NCI-H1930 (cell line): ENCODE measurements around the gene KDM5B.

ENCODE experiments used
- DNase-seq, 2 experiments: peaks; one replicate each; lab custom pipeline; 2025; lab: John Stamatoyannopoulos, UW

The KDM5B gene

DNA sequence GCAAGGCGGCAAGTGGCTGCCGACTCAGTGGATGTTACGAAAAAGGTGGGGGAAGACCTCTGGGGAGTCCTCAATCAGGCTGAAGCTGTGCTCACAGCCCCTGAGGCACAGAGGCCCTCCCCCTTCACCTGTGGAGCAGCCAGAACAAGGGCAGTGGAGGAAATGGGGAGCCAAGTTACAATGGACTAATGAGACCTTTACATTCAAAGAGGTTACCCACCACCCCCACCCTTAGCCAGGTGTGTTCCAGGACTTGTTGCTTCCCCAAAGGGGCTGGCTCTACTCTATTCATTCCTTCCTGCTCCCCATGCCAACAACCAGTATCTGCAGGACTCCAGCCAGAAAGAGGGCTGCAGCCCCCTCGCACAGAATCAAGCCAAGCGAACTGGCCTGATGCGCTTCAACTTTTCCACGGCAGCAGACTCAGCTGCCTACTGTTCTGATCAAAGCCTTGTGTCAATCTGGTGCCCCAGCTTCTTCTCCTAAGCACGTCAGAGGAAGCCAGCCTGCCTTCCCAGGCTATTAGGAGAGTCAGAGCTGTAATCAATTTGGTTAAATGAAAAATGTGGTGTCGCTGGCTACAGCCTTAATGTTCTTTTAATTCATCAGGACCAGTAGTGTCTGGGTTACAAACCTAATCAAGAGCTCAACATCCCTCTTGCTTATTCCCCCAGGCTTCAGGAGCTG, 96.1 kb downstream of the KDM5B start:
- no peak for DNase-seq

DNA sequence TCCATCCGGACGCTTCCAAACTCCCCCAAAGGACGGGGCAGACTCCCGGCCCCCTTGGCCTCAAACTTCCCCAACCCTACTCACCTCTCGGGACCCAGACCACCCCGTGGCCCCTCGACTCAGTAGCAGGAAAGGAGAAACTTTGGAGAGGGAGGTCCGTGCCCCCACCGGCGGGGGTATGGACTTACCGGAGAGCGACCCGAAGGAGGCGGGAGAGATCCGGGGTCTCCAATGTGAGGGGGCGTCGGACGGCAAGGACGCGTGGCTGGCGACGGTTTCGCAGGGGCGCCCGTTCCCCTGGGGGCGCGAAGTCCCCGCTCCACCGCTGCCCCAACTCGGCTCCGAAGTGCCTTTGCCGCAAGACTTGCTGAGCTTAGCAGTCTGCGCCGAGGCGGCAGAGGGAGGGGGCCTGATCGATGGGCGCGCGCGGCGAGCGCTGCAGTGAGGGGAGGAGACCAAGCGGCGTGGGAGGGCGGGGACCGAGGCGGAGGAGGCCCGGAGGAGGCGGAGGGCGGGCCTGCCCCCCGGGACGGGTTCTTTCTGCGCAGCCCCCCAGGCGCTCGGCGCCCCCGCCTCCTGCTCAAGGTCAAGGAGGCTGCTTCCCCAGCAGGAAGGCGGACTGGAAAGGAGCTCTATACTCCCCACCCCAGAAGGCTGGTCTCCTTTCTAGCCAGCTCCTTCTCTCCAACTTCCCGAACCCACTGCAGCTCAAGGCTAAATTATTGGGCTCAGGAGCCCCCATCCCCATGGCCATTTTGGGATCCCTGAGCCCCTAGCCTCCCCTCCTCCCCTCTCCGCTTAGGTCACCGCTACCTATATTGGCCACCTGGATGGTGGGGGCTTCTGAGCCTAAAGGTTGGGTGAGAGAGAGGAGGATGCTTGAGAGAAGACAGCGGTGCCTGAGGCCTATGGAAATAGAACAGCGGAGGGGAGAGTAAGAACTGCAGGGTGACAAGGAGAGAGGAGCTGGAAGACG, 97.9 kb downstream of the KDM5B start, which contains the start of gene SYT2:
TSS of gene SYT2 (minus strand) at position 385 of the 976 bp plus-strand sequence. CDS start 104,682 bp downstream, outside the sequence.
- peak in 1 of 2 experiments; percentile 15 for DNase-seq

DNA sequence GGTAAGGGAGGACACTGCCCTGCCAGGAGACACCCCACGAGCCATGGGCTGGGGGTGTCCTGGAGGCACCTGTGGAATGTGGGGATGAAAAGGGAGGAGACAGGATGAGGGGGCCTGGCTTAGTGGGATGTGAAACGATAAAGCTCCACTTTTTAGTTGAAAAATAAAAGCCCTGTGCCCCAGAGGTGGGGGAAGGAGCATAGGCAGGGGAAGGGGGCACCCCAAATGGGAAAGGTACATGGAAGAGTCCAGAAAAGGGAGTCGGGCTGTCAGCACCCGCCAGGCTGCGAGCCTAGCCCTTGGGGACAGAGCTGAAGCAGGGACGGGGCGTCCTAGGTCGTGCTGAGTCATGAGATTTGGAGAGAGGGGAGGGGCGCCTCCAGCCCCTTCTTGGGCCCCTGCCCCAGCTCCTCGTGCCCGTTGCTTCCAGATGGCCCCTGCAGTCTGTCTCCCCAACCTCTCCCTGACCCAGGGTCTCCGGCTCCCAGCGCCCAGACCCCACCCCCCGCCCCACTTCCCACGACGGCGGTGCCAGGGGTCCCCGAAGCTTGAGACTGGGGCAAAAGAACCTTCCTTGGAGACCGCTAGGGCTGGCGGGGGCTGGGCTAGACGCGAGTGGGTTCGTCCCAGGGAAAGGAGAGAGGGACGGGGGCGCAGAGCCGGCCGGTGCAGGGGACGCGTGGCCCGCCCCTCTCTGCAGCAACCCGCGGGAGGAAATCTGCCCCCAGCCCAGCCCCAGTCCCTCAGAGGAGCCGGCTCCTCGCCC, 98.8 kb downstream of the KDM5B start:
- DNase-seq, result no peak

DNA sequence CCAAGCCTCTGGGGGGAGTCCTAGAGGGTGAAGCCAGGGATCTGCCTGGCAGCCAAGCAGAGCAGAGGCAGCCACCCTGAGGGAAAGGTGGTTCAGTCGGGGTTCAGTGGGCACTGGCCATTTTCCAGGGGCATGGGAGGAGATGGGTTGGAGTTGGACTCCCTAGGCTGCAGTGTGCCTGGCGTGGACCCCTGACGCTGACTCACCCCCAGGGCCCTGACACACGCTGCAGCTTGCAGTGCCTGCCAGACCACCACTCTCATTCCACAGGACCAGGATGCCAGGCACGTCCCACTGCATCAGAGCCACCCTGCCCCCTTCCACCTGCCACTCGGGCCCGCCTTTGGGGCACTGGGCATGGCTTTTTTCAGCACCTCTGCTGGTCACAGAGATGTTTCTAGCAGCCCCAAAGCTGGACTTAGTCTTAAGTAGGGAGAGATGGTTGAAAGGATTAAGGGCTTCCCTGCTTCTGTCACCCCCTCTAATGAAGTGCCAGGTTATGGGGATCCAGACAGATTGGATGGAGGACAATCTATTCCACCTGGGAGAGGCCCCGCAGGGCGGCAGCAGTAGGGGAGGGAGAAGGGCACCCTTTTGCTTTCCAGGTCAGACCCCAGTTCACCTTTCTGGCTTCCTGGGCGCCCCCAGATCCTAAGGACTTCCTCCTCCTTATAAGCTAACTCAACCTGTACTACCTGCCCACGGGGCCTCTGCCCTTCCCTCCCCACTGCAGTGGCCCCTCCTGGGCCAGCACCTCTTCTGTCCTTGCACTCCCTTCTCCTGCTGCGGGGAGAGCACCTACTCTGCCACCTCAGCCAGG, 99.6 kb downstream of the KDM5B start:
- no peak for DNase-seq

DNA sequence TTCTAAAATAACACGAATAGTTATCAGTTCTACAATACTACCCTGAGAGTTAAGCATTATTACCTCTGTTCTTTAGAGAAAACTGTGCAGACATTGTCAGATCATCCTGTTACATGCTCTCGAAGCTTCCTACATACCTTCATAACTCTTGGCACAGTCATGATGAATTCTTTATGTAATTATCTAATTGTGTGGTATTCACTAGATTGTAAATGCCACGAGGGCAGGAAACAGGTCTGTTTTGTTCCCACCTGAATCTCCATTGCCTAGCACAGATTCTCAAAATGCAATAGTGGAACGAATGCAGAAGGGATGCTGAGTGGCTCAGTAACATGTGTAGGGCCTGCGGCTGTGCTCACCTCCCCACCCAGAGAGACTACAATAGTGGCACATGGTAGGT, 101.4 kb downstream of the KDM5B start:
- no peak for DNase-seq

DNA sequence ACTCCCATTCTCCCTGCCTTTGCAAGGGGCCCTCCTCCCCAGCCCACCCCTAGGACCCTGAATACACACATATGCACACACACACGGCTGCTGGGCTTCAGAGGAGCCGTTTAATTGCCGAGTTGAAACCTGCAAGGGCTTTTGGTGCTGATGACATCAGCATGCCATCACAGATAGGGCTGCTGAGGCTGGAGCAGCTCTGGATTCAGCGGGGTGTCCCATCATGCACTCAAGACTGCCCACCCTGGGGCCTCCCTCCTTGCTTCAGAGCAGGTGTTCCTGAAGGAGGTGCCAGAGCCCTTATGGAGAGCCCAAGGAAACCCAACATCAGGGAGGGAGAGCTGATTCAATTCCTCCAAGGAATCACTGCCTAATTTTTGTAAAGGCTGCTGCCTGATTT, 103.6 kb downstream of the KDM5B start:
- no peak for DNase-seq

DNA sequence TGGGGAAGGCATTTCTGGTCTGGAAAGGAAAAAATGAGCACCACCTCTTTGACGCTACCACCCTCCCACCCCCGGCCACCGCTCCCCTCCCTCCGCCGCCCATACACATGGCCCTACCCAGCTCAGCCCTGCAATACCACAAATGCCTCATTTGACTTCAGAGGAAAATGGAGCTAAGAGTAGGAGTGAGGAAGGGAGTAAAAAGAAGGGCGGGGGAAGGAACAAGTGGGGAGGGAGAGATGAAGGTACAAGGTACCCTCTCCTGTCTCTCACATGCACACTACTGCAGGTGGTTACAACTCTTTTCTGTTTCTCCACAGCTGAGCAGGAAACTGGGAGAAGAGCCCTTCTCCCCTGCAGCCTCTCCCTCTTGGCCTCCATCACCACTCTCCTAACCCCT, 105.0 kb downstream of the KDM5B start:
- DNase-seq, result no peak

DNA sequence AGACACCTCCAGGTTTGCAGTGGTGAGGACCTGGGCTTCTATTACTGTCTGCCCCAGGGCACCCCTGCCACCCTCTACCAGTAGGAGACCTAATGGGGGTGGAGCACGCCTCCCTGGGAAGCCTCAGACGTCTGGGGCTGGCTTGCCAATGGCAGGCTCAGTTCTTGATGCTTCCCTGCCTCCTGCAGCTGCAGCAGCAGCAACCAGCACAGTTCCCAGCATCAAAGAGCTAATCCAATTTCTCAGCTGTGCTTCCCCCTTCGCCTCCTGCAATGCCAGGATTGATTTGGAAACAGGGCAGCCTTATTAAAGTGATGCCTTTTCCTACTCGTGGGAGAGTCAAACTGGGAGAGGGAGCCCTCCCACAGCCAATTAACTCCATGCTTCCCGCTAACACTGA, 106.1 kb downstream of the KDM5B start:
- DNase-seq, result no peak

DNA sequence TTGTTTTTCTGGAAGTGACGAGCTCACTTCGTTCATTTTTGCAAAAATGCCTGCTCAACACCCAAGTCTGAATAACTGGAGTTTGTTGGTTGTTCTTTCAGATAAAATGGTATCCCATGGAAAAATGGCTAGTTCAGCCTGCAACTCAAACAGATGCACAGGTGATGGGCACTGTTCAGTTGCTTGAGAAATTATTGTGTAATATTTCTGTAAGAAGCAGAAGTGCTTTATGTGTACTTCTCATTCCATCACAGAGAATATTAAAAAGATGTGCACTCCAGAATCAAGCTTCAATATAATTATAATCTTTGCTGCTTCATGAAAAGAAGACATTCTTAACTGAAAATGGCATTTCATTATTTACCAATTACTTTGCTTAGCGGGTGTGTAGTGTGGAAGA, 107.0 kb downstream of the KDM5B start:
- DNase-seq, result no peak

DNA sequence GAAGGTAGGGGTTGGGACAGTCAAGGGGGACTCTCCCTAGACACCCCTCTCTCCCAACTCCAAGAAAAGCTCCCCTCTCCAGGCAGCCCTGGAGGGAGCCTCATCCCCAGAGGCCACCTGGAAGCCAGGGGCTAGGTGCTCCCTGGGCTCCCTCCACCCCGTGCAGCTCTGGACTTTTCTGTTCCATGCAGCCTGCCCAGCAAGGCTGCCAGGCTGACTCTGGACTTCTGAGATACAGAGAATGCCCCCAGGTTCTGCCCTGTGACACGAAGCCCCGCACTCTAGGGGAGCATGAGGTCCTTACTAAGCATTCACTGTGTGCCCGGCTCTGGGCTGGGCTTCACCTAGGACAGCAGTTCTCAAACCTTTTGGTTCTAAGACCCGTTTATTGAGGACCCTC, 108.2 kb downstream of the KDM5B start:
- no peak for DNase-seq

DNA sequence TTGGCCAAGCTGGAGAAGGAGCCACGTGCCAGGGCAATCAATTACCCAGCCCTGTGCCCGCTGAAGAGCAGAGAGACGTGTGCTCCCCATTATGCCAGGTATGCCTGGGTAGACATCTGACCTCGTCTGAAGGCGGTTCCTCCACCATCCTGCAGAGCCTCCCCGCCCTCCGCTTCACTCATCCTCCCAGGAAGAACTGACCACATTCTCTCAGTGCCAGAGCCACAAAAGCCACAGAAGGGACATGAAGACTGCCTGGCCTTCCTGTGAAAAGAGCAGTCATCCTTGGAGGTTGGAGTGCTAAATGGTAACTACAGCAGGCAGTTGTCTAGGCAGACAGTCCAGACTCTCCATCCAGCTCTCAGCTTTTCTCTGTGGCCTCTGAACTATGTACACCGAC, 109.9 kb downstream of the KDM5B start:
- no peak for DNase-seq

DNA sequence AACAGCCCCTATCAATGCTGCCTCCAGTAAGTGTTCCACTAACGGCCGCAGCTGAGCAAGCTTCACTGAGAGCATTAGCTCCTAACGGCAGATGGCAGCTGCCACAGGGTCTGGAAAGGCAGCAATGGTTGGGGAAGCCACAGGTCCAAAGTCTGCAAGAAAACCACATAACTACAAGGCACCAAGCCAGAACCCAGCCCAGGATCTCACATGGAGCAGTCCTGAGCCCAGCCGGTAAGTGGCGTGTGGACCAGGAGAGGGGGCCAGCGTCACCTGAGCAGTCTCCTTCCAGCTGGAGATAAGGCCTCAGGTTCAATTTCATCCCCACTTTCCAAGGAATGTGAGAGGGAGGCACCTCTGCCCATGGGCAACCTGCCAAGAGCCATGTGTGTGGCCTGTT, 111.2 kb downstream of the KDM5B start:
- DNase-seq, result no peak

DNA sequence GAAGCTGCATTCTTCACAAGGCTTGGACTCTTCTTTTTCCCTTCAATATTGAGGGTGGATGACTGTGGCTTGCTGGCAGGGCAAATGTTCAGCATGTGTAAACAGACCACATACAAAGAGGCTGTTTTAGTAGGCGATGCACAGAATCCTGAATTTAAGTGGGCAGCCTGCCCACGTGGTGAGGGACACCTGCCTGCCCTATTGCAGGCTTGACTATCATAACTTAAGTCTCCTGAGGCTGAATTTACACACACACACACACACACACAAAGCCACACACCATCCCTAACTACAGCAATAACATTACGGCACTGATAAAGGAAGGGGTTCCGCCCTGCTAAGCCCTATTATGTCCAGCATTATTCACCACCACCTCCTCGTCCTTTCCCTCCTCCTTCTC, 113.9 kb downstream of the KDM5B start:
- DNase-seq, result no peak

DNA sequence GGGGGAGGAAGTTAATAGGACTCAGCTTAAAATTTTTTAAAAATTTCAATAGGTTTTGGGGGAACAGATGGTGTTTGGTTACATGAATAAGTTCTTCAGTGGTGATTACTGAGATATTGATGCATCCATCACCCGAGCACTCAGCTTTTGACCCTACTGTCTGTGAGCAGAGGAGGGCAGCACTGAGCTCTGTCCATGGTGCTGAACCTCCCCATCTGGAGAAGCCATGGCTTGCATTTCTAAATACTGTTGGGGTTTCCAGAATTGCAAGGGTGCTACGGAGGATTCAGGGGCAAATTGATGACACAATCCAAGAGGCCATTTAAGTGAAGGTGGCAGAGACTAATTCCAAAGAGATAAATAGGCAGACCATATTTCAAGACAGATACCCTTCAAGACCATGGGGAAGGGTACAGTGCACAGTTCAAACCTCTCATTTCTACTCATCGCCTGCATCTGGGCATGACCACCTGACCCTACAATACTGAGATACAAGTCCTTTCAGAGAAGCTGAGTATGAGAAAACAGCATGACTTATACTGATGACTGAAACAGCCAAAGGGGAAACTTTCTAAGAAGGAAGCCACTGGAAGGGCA, 115.2 kb downstream of the KDM5B start:
- no peak for DNase-seq

DNA sequence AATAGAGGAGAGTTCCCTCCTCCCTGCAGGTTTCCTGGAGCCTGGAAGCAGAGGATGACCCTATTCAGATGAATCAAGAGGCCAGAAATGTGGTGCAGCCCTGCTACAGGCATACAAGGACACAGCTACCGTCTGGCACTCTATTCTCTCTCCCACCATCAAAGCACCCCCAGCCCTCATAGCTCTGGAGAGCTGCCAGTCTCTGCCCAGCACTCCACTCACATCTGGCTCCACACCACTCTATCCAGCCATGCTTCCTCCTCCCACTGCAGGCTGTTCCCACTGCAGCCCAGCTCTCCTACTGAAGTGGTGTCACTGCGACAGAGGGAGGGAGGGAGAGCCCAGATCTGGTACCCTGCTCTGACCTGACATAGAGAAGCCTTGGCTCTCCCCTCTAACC, 116.4 kb downstream of the KDM5B start:
- DNase-seq, result no peak

DNA sequence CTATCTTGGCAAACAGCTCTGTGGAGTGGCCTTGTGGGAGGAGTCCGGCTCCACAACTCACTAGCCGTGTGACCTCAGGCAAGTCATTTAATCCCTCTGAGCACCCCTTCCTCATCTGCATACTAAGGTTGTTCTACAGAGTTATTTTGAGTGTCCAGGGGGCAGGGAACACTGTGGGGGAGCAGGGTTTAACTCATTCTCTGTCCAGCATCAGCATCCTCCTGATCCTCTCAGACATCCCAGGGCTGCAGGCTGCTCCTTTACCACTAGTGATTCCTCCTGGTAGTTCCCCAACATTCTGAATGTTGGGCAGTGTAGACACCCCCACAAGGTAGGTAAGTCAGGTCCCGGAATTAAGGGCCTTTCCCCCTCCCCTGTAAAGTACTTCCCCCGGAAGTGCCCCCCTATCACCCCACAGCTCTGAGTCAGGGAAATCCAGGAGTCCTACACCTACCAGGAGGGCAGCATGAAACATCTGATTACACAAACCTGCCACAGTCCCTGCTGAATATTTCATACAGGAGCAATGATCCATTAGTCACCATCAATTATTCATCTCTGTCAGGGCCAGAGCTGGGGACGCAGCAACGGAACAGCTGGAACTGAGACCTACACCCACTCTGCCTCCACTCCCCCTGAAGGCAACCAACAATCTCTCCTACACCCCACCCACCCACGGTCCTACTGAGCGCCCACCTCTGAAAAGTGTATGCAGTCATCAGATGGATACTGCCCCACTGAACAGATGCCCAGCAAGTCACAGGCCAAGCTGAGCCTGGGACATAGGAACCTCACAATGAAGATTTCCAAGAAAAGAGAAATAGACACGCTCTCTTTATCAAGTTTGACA, 118.5 kb downstream of the KDM5B start:
- no peak for DNase-seq

DNA sequence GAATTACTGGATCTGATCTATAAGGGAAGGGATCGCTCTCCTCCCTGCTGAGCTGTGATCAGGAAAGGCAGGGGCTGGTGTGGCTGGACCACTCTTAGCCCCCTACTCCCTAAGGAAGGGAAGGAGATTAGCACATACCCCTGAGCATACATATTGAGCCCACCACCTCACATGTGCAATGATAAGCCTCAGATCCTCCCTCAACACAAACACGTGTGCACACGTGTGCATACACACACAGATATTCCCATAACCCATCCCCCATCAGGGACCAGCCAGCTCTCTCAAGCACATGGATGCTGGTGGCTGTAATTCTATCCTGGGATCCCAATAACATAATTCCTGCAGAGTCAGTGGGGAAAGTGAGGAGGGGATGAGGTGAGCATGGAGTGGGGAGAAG, 119.1 kb downstream of the KDM5B start:
- DNase-seq, result no peak

DNA sequence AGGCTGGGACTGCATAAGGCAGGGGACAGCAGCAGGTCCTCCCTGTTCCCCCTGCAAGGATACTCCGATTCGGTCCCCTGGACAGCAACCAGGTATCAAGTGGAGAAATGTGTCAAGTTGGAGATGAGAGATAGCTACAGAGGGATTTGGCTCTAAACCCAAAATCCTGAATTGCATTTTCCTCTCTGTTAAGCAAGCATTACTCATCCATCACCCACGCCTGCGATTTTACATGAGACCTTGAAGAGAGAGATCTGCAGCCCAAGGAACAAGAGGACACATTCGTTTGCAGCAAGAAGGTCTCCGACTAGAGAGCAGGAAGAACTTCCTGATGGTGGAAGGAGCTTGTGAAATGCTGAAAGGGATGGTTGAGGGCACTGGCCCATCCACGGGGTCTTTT, 119.8 kb downstream of the KDM5B start:
- no peak for DNase-seq

DNA sequence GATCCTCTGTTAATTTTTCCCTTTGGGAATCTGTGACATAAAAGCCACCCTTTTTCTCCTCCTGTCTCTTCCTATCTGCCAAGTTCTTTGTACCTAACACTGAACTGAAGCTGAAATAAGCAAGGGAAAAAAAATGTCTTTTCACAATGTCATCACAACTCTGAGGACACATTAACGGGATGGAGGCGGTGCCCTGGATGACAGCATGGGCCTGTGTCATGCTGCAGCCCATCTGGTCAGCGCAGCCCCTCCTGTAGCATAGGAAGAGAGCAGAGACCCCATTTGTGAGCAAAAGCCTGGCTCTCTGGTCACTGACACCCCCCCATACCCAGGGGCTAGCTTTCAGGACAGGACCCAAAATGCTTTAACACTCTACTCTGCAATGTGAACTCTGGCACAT, 120.4 kb downstream of the KDM5B start:
- DNase-seq, result no peak

DNA sequence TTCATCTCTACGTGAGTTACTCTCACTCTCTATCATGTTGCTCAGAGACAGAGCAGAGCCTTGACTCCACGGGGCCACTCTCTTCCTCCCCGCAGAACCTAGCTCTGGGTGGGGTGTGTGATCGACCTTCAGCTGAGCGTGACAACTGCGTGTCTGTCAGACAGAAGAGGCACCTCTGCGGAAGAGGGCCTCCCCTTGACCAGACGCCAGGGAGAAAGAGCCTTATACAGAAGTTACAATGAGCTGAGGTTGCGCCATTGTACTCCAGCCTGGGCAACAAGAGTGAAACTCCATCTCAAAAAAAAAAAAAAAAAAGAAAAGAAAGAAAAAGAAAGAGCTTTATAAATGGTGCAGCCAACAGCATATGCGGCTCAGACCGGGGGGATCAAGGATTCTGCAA, 120.9 kb downstream of the KDM5B start:
- no peak for DNase-seq
